WTC11 (cell line): ENCODE measurements around the gene SH3BP5L. TPM values are rescaled to one million over a fixed set of nuclear protein-coding genes. Genes with fewer than 3 reads are reported as not detected.

Experiments
- ATAC-seq: fragments of 200-7000 bp; cut with Tn5 transposase; 2 replicates; pipeline ENCODE4 v1.10.0; 2021; ENCODE audit warnings: mild to moderate bottlenecking, moderate library complexity
- CTCF ChIA-PET: fragments of 300-600 bp; sonication (Branson Sonifier 250); formaldehyde crosslinking; loops from one replicate; lab custom pipeline; 2021; ENCODE audit warnings: antibody characterized with exemption; lab: Charles Lee
- POLR2A ChIA-PET: fragments of 350-600 bp; sonication (Branson Sonifier 250); formaldehyde crosslinking; loops from one replicate; lab custom pipeline; 2021; ENCODE audit warnings: antibody characterized with exemption; lab: Charles Lee
- DNase-seq: peaks from one replicate; pipeline ENCODE4 v3.0.0; 2021; ENCODE audit warnings: low spot score
- H3K27ac Mint-ChIP-seq: 2 replicates; pipeline ENCODE4 v1.8.0; 2021; ENCODE audit warnings: mixed read lengths
- H3K27me3 Mint-ChIP-seq: 2 replicates; pipeline ENCODE4 v1.8.0; 2021; ENCODE audit warnings: low read depth, mild to moderate bottlenecking, moderate library complexity, mixed read lengths
- H3K36me3 Mint-ChIP-seq: 2 replicates; pipeline ENCODE4 v1.8.0; 2021; ENCODE audit warnings: mixed read lengths
- H3K4me1 Mint-ChIP-seq: 2 replicates; pipeline ENCODE4 v1.8.0; 2022; ENCODE audit warnings: mixed read lengths
- H3K4me3 Mint-ChIP-seq: 2 replicates; pipeline ENCODE4 v1.8.0; 2021; ENCODE audit warnings: mild to moderate bottlenecking, moderate library complexity, mixed read lengths
- H3K9me3 Mint-ChIP-seq: 2 replicates; pipeline ENCODE4 v1.8.0; 2021; ENCODE audit warnings: mixed read lengths
- AR ChIP-seq: fragments of 250-450 bp; sonication (Bioruptor Pico); IDR thresholded peaks from 2 replicates; pipeline ENCODE4 v1.9.0; 2021; ENCODE audit warnings: mild to moderate bottlenecking
- ARID4B ChIP-seq: sonication (generic); formaldehyde crosslinking; IDR thresholded peaks from 2 replicates; pipeline ENCODE4 v1.8.0; 2023; ENCODE audit warnings: missing genetic modification reagents, mild to moderate bottlenecking, borderline replicate concordance
- E2F5 ChIP-seq: sonication (generic); formaldehyde crosslinking; IDR thresholded peaks from 2 replicates; pipeline ENCODE4 v1.8.1; 2022; ENCODE audit warnings: mild to moderate bottlenecking, moderate library complexity, missing genetic modification reagents
- ESRRA ChIP-seq: sonication (generic); formaldehyde crosslinking; IDR thresholded peaks from 2 replicates; pipeline ENCODE4 v1.8.1; 2022; ENCODE audit warnings: mild to moderate bottlenecking, missing genetic modification reagents, borderline replicate concordance
- ETV6 ChIP-seq: sonication (generic); formaldehyde crosslinking; IDR thresholded peaks from 2 replicates; pipeline ENCODE4 v1.8.1; 2022; ENCODE audit warnings: mild to moderate bottlenecking, missing genetic modification reagents
- FOXP1 ChIP-seq: sonication (generic); formaldehyde crosslinking; IDR thresholded peaks from 2 replicates; pipeline ENCODE4 v1.8.0; 2022; ENCODE audit warnings: missing genetic modification reagents, mild to moderate bottlenecking, moderate library complexity, borderline replicate concordance
- FOXP4 ChIP-seq: sonication (generic); formaldehyde crosslinking; IDR thresholded peaks from 2 replicates; pipeline ENCODE4 v1.8.0; 2022; ENCODE audit warnings: mild to moderate bottlenecking, missing genetic modification reagents
- GRHL2 ChIP-seq: fragments of 250-450 bp; sonication (Bioruptor Pico); IDR thresholded peaks from 2 replicates; pipeline ENCODE4 v1.8.0; 2022; ENCODE audit warnings: mild to moderate bottlenecking, moderate library complexity; ENCODE audit not compliant: insufficient replicate concordance, severe bottlenecking
- HMGXB4 ChIP-seq: sonication (generic); formaldehyde crosslinking; IDR thresholded peaks from 2 replicates; pipeline ENCODE4 v1.8.1; 2023; ENCODE audit warnings: mild to moderate bottlenecking, moderate library complexity, missing genetic modification reagents
- KAT7 ChIP-seq: sonication (generic); formaldehyde crosslinking; IDR thresholded peaks from 2 replicates; pipeline ENCODE4 v1.8.1; 2023; ENCODE audit warnings: missing genetic modification reagents, mild to moderate bottlenecking, borderline replicate concordance
- MYBL2 ChIP-seq: sonication (generic); formaldehyde crosslinking; IDR thresholded peaks from 2 replicates; pipeline ENCODE4 v1.8.1; 2023; ENCODE audit warnings: mild to moderate bottlenecking, moderate library complexity, missing genetic modification reagents
- NFE2L1 ChIP-seq: sonication (generic); formaldehyde crosslinking; IDR thresholded peaks from 2 replicates; pipeline ENCODE4 v1.8.1; 2023; ENCODE audit warnings: missing genetic modification reagents
- NR2C2 ChIP-seq: sonication (generic); formaldehyde crosslinking; IDR thresholded peaks from 2 replicates; pipeline ENCODE4 v1.8.0; 2022; ENCODE audit warnings: mild to moderate bottlenecking, missing genetic modification reagents
- PRRX2 ChIP-seq: fragments of 250-450 bp; sonication (Bioruptor Pico); IDR thresholded peaks from 2 replicates; pipeline ENCODE4 v1.8.0; 2021; ENCODE audit warnings: mild to moderate bottlenecking
- SP1 ChIP-seq: sonication (generic); formaldehyde crosslinking; conservative IDR thresholded peaks from 2 replicates; pipeline ENCODE4 v1.8.1; 2022; ENCODE audit warnings: missing genetic modification reagents
- TEAD4 ChIP-seq: sonication (generic); formaldehyde crosslinking; IDR thresholded peaks from 2 replicates; pipeline ENCODE4 v1.8.0; 2022; ENCODE audit warnings: mild to moderate bottlenecking, missing genetic modification reagents
- TP53 ChIP-seq: sonication (generic); formaldehyde crosslinking; IDR thresholded peaks from 2 replicates; pipeline ENCODE4 v1.8.1; 2023; ENCODE audit warnings: mild to moderate bottlenecking, missing genetic modification reagents
- ZBTB21 ChIP-seq: sonication (generic); formaldehyde crosslinking; IDR thresholded peaks from 2 replicates; pipeline ENCODE4 v1.8.1; 2023; ENCODE audit warnings: mild to moderate bottlenecking, missing genetic modification reagents, borderline replicate concordance
- ZNF232 ChIP-seq: sonication (generic); formaldehyde crosslinking; IDR thresholded peaks from 2 replicates; pipeline ENCODE4 v1.8.0; 2022; ENCODE audit warnings: mild to moderate bottlenecking, missing genetic modification reagents
- ZNF396 ChIP-seq: fragments of 250-450 bp; sonication (Bioruptor Pico); IDR thresholded peaks from 2 replicates; pipeline ENCODE4 v1.8.0; 2021; ENCODE audit warnings: mild to moderate bottlenecking, moderate library complexity, borderline replicate concordance
- ZNF671 ChIP-seq: fragments of 250-450 bp; sonication (Bioruptor Pico); IDR thresholded peaks from 2 replicates; pipeline ENCODE4 v1.8.0; 2021; ENCODE audit warnings: mild to moderate bottlenecking
- total RNA-seq: library from RNA; stranded (reverse); gene quantifications from 3 replicates; pipeline ENCODE4 v1.2.3, GENCODE V29; 2021
- TF ChIP-seq, protein P1 (sequence below): sonication (generic); formaldehyde crosslinking; IDR thresholded peaks from 2 replicates; pipeline ENCODE4 v1.8.1; 2023; ENCODE audit warnings: mild to moderate bottlenecking, missing genetic modification reagents, moderate library complexity
- TF ChIP-seq, protein P2 (sequence below): sonication (generic); formaldehyde crosslinking; IDR thresholded peaks from 2 replicates; pipeline ENCODE4 v1.8.0; 2022; ENCODE audit warnings: mild to moderate bottlenecking, missing genetic modification reagents

Gene SH3BP5L
- total RNA-seq, 1 experiment from 2014 or later: 32.9 TPM

DNA sequence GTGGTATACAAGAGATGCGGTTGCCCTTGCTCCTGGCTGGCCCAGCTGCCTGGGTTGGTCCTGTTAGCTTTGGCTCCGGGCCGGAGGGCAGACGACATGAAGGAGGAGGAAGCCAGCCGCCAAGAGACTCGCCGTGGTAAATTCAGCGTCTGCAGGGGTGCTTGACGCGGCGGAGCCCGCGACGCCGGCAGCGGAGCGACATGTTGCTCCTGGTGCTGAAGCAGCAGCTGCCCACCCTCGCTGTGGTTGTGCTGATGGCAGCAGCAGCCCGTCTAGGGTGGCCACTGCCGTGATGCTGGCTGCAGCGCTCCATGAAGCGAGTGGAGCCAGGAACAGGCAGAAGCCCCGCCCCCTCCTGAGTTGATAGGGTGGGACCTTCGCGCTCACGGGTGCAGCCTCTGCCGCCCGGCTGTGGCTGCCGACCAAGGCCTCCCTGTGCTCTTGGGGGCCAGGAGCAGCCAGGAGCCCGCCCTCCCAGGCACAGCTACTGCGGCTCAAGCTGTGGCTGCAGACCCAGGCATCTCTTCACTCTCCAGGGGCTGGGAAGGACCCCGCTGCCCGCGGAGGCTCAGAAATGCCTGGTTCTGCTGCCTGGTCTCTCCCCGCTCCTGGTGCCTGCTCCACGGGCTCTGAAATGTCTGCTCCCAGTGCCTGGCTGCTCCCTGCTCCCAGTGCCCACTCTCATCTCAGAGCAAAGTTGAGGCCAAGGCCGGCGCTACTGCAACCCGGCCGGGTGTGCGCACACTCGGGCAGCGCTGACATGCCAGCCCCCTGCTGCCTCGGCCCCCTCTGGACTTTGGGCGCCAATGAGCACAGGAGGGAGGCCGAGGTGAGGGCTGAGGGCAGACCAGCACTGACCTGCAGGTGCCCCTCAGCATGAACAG, 37.5 kb upstream of the SH3BP5L start:
- CTCF ChIA-PET: interaction anchor here (1.0 to 2.8 kb wide), 3 partner anchors 11 to 43 kb away, joined by 4 to 11 read pairs (median 4); no protein-coding TSS in a partner anchor
- no peak for TF ChIP-seq GRHL2
- TF ChIP-seq ZNF671 (CRISPR knock-in tag): no peak
- peak; percentile 86; the same call in 1 of the 2 replicates for TF ChIP-seq ZNF232 (CRISPR knock-in tag)
- TF ChIP-seq AR (CRISPR knock-in tag): no peak
- no peak for TF ChIP-seq KAT7 (CRISPR knock-in tag)
- TF ChIP-seq ZNF396: no peak
- TF ChIP-seq, protein P1, sequence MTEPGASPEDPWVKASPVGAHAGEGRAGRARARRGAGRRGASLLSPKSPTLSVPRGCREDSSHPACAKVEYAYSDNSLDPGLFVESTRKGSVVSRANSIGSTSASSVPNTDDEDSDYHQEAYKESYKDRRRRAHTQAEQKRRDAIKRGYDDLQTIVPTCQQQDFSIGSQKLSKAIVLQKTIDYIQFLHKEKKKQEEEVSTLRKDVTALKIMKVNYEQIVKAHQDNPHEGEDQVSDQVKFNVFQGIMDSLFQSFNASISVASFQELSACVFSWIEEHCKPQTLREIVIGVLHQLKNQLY: peak; percentile 76; the same call in 1 of the 2 replicates
- TF ChIP-seq NFE2L1 (CRISPR knock-in tag): no peak
- no peak for TF ChIP-seq ZBTB21 (CRISPR knock-in tag)
- peak; percentile 61; the same call in 1 of the 2 replicates for TF ChIP-seq ESRRA (CRISPR knock-in tag)
- TF ChIP-seq FOXP1 (CRISPR knock-in tag): peak; percentile 90
- TF ChIP-seq TP53: no peak
- 0 out of 2 replicates have a peak, but pooled peaks have one; percentile 65 for TF ChIP-seq MYBL2 (CRISPR knock-in tag)
- peak; percentile 84; the same call in 1 of the 2 replicates for TF ChIP-seq FOXP4 (CRISPR knock-in tag)
- TF ChIP-seq HMGXB4 (CRISPR knock-in tag): peak; percentile 91
- no peak for TF ChIP-seq PRRX2 (CRISPR knock-in tag)
- TF ChIP-seq E2F5 (CRISPR knock-in tag): peak; percentile 69
- TF ChIP-seq, protein P2, sequence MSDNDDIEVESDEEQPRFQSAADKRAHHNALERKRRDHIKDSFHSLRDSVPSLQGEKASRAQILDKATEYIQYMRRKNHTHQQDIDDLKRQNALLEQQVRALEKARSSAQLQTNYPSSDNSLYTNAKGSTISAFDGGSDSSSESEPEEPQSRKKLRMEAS (CRISPR knock-in tag): peak; percentile 29; the same call in 1 of the 2 replicates
- TF ChIP-seq TEAD4 (CRISPR knock-in tag): 0 out of 2 replicates have a peak, but pooled peaks have one; percentile 11
- peak; percentile 65; the same call in 1 of the 2 replicates for TF ChIP-seq SP1 (CRISPR knock-in tag)
- TF ChIP-seq NR2C2 (CRISPR knock-in tag): peak; percentile 40; the same call in 1 of the 2 replicates
- TF ChIP-seq ETV6: peak; percentile 42; the same call in 1 of the 2 replicates
- 0 out of 2 replicates have a peak, but pooled peaks have one; percentile 66 for TF ChIP-seq ARID4B

More for the DNA sequence above, 37.5 kb upstream of the SH3BP5L start:
- peaks cover 52% of the 10 kb centered on the region for H3K27me3 Mint-ChIP-seq
- H3K4me1 Mint-ChIP-seq: peaks cover 19% of the 10 kb centered on the region
- peak overlapping the region; percentile 79 for H3K4me3 Mint-ChIP-seq
- no peaks in the 10 kb centered on the region for H3K36me3 Mint-ChIP-seq
- POLR2A ChIA-PET: interaction anchor here (2.0 kb wide), 1 partner anchor 10 kb away, joined by 10 read pairs; no protein-coding TSS in a partner anchor
- H3K9me3 Mint-ChIP-seq: peaks cover 3% of the 10 kb centered on the region
- no peak overlapping the region for H3K27ac Mint-ChIP-seq
- ATAC-seq (peak; percentile 48), DNase-seq (peak; percentile 77)
